ENCODE data around the gene SCGB1D1. TPM values are rescaled to one million over a fixed set of nuclear protein-coding genes. Genes with fewer than 3 reads are reported as not detected.

Gene SCGB1D1
- total and polyA plus RNA-seq, 2 experiments from 2014 or later, result not detected

DNA sequence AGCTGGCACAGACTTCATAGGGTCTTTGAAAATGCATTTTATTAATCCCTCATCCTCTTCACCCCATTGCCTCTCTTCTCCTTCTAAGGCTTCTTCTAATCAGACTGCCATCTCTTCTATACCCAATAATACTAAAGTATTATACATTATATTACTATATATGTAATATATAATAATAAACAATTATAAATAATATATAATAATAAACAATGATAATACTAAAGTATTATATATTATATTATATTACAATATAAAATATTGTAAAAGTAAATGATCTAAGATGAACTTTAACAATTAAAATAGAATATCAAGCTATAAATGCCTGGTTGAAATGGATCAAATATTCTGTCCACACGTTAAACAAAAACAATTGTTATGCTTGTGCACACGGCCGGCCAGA is 31.5 kb downstream of the SCGB1D1 start:
- H3F3A ChIP-seq (ENCODE audit: insufficient read depth), result 0 out of 2 replicates have a peak, but pooled peaks cover 5% of the 10 kb centered on the region
- no peak overlapping the region for H3K4me3 ChIP-seq
- no peaks in the 10 kb centered on the region for H3K79me2 ChIP-seq (ENCODE audit: insufficient read depth)
- no peak overlapping the region for H2AFZ ChIP-seq
- 45 to 54% methylated on average over 3 of the region's 3 CpGs for WGBS, 2 experiments (ENCODE audit: low coverage in 1 of 2, low lambda C conversion rate in 2 of 2, missing lambda C conversion rate in 2 of 2)
- in situ Hi-C loops (cut with MboI), result no loop called here
- H3K9me3 ChIP-seq (ENCODE audit: low read depth), result peaks cover 8% of the 10 kb centered on the region
- no peaks in the 10 kb centered on the region for H3K4me1 ChIP-seq (ENCODE audit: insufficient read depth)
- no peaks in the 10 kb centered on the region for H3K36me3 ChIP-seq (ENCODE audit: low read depth)
- no peak overlapping the region for H3K27ac ChIP-seq
- H4K20me1 ChIP-seq (ENCODE audit: insufficient read depth), result no peaks in the 10 kb centered on the region
- no peaks in the 10 kb centered on the region for H3K9me2 ChIP-seq (ENCODE audit: insufficient read depth)
- no peak overlapping the region for H3K9ac ChIP-seq
- TF ChIP-seq EZH2phosphoT487 (IDR thresholded peaks at IDR 0.05; ENCODE audit: insufficient read depth, low read depth) (no peak), EZH2 (IDR thresholded peaks at IDR 0.05; ENCODE audit: insufficient read depth, poor library complexity, severe bottlenecking) (no peak)
- no peak overlapping the region for H3K4me2 ChIP-seq (ENCODE audit: unreplicated experiment)
- H3K27me3 ChIP-seq (replicated peaks; ENCODE audit: insufficient read depth), result no peaks in the 10 kb centered on the region
- DNase-seq, result no peak

DNA sequence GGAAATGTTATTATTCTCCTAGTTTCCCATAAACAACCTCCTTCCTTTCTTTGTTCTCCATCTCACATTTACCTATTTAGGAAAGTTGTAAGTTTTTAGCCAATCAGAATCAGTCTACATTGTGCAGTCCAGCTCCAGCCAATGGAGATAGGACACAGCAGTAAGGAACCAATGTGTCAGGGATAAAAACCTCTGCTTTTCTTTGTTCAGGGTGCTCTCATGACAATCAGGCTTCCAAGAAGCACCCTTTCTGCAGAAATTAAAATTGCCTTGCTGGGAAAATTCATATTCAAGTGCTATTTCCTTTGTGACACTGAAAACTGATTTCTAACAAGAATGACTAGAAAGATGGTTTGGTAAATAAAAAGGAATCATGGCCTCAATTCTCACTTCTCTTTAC is 33.1 kb downstream of the SCGB1D1 start:
- no peaks in the 10 kb centered on the region for H3K9me2 ChIP-seq (ENCODE audit: insufficient read depth)
- H3K4me3 ChIP-seq, result no peak overlapping the region
- no peaks in the 10 kb centered on the region for H3K4me1 ChIP-seq (ENCODE audit: insufficient read depth)
- 0 out of 2 replicates have a peak, but pooled peaks cover 5% of the 10 kb centered on the region for H3F3A ChIP-seq (ENCODE audit: insufficient read depth)
- H3K36me3 ChIP-seq (ENCODE audit: low read depth), result no peaks in the 10 kb centered on the region
- DNase-seq, result no peak
- no peak for TF ChIP-seq EZH2phosphoT487 (IDR thresholded peaks at IDR 0.05; ENCODE audit: insufficient read depth, low read depth)
- no peak for TF ChIP-seq EZH2 (IDR thresholded peaks at IDR 0.05; ENCODE audit: insufficient read depth, poor library complexity, severe bottlenecking)
- no peak overlapping the region for H3K27ac ChIP-seq
- no peak overlapping the region for H3K4me2 ChIP-seq (ENCODE audit: unreplicated experiment)
- H3K9me3 ChIP-seq (ENCODE audit: low read depth), result peaks cover 8% of the 10 kb centered on the region
- no peak overlapping the region for H2AFZ ChIP-seq
- no peak overlapping the region for H3K9ac ChIP-seq
- no peaks in the 10 kb centered on the region for H3K79me2 ChIP-seq (ENCODE audit: insufficient read depth)
- no peaks in the 10 kb centered on the region for H4K20me1 ChIP-seq (ENCODE audit: insufficient read depth)
- no peaks in the 10 kb centered on the region for H3K27me3 ChIP-seq (replicated peaks; ENCODE audit: insufficient read depth)
- in situ Hi-C loops (cut with MboI), result no loop called here

DNA sequence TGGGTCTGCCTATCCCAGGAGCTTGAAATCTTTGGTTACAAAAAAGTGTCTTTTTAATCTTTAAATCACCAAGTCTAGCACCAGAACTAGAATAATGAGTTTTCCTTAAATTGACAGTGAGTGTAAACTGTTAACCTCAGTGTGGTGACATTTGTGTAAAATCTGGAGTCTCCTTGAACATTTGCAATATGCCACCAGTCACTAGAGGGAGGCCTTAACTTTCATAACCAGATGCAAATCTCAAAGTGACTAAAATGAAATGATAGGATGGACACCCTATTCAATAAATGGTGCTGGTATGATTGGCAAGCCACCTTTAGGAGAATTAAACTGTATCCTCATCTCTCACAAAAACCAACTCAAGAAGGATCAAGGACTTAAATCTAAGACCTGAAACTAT is 43.7 kb downstream of the SCGB1D1 start:
- Histone ChIP-seq H3K27me3 (replicated peaks; ENCODE audit: insufficient read depth) (no peaks in the 10 kb centered on the region), H3F3A (ENCODE audit: insufficient read depth) (no peaks in the 10 kb centered on the region), H3K9me3 (ENCODE audit: low read depth) (no peaks in the 10 kb centered on the region), H4K20me1 (ENCODE audit: insufficient read depth) (no peaks in the 10 kb centered on the region), H3K4me1 (ENCODE audit: insufficient read depth) (no peaks in the 10 kb centered on the region), H3K9ac (no peak overlapping the region), H3K79me2 (ENCODE audit: insufficient read depth) (no peaks in the 10 kb centered on the region), H3K9me2 (ENCODE audit: insufficient read depth) (no peaks in the 10 kb centered on the region), H3K27ac (no peak overlapping the region), H3K4me3 (no peak overlapping the region), H3K4me2 (ENCODE audit: unreplicated experiment) (no peak overlapping the region), H2AFZ (no peak overlapping the region), H3K36me3 (ENCODE audit: low read depth) (no peaks in the 10 kb centered on the region)
- no peak for DNase-seq
- TF ChIP-seq EZH2phosphoT487 (IDR thresholded peaks at IDR 0.05; ENCODE audit: insufficient read depth, low read depth) (no peak), EZH2 (IDR thresholded peaks at IDR 0.05; ENCODE audit: insufficient read depth, poor library complexity, severe bottlenecking) (no peak)
- in situ Hi-C loops (cut with MboI), result no loop called here

DNA sequence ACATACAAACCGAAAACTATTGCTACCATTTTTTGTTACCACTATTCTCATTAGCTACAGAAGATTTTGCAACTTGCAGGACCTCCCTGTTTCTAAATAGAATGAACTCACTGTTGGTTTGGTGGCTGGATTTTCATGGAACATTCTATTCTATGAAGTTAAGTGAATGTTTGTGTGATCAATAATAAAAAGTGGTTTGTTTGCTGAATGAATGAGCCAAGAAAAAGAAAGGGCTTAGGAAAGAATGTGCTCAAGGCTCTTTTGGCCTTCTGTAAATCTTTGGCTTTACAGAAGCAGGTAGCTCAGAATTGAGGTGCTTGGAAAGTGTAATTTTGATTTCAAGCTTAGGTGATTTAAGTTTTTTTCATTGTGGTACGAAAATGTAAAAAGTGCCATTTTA is 46.2 kb downstream of the SCGB1D1 start:
- WGBS, 2 experiments (ENCODE audit: low coverage in 1 of 2, low lambda C conversion rate in 2 of 2, missing lambda C conversion rate in 2 of 2), result 17% methylated on average over 2 of the region's 2 CpGs
- H3K9ac ChIP-seq, result no peak overlapping the region
- in situ Hi-C loops (cut with MboI), result no loop called here

DNA sequence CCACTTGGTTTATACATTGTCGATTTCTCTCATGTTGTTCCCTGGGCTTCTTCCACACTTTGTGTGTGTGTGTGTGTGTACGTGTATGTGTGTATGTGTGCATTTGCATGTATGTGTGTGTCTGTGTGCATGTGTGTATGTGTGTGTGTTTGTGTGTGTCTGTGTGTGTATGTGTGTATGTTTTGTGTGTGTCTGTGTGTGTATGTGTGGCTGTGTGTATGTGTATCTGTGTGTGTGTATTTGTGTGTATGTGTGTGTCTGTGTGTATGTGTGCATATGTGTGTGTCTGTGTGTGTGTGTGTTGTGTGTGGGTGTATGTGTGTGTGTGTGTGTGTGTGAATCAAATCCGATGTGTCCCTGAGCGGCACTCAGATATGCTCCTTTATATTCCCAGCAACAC is 47.5 kb downstream of the SCGB1D1 start:
- H3K36me3 ChIP-seq (ENCODE audit: low read depth), result no peaks in the 10 kb centered on the region
- no peak overlapping the region for H3K4me2 ChIP-seq (ENCODE audit: unreplicated experiment)
- H3K9me3 ChIP-seq (ENCODE audit: low read depth), result no peaks in the 10 kb centered on the region
- no peaks in the 10 kb centered on the region for H3K4me1 ChIP-seq (ENCODE audit: insufficient read depth)
- no peak overlapping the region for H3K27ac ChIP-seq
- H4K20me1 ChIP-seq (ENCODE audit: insufficient read depth), result no peaks in the 10 kb centered on the region
- in situ Hi-C loops (cut with MboI), result no loop called here
- DNase-seq, result no peak
- H3K4me3 ChIP-seq, result no peak overlapping the region
- no peaks in the 10 kb centered on the region for H3K9me2 ChIP-seq (ENCODE audit: insufficient read depth)
- peaks cover 5% of the 10 kb centered on the region; the same call in 1 of the 2 replicates for H3K27me3 ChIP-seq (replicated peaks; ENCODE audit: insufficient read depth)
- TF ChIP-seq EZH2phosphoT487 (IDR thresholded peaks at IDR 0.05; ENCODE audit: insufficient read depth, low read depth) (no peak), EZH2 (IDR thresholded peaks at IDR 0.05; ENCODE audit: insufficient read depth, poor library complexity, severe bottlenecking) (no peak)
- H2AFZ ChIP-seq, result no peak overlapping the region
- 26 to 43% methylated on average over 2 to 4 of the region's 4 CpGs for WGBS, 2 experiments (ENCODE audit: low coverage in 1 of 2, low lambda C conversion rate in 2 of 2, missing lambda C conversion rate in 2 of 2)
- no peaks in the 10 kb centered on the region for H3F3A ChIP-seq (ENCODE audit: insufficient read depth)
- H3K9ac ChIP-seq, result no peak overlapping the region
- H3K79me2 ChIP-seq (ENCODE audit: insufficient read depth), result no peaks in the 10 kb centered on the region

More for the DNA sequence above, 46.2 kb downstream of the SCGB1D1 start:
- Histone ChIP-seq H3K9me2 (ENCODE audit: insufficient read depth) (no peaks in the 10 kb centered on the region), H3K4me1 (ENCODE audit: insufficient read depth) (no peaks in the 10 kb centered on the region), H3K27ac (no peak overlapping the region), H3F3A (ENCODE audit: insufficient read depth) (no peaks in the 10 kb centered on the region), H4K20me1 (ENCODE audit: insufficient read depth) (no peaks in the 10 kb centered on the region), H3K9me3 (ENCODE audit: low read depth) (no peaks in the 10 kb centered on the region), H3K27me3 (replicated peaks; ENCODE audit: insufficient read depth) (peaks cover 5% of the 10 kb centered on the region; the same call in 1 of the 2 replicates), H2AFZ (no peak overlapping the region), H3K4me3 (no peak overlapping the region), H3K79me2 (ENCODE audit: insufficient read depth) (no peaks in the 10 kb centered on the region), H3K4me2 (ENCODE audit: unreplicated experiment) (no peak overlapping the region), H3K36me3 (ENCODE audit: low read depth) (no peaks in the 10 kb centered on the region)
- no peak for TF ChIP-seq EZH2 (IDR thresholded peaks at IDR 0.05; ENCODE audit: insufficient read depth, poor library complexity, severe bottlenecking)
- no peak for TF ChIP-seq EZH2phosphoT487 (IDR thresholded peaks at IDR 0.05; ENCODE audit: insufficient read depth, low read depth)
- no peak for DNase-seq
